Activated naive CD4-positive, alpha-beta T cell treated with anti-CD3 and anti-CD28 coated beads, Interleukin-2, amount 10 ng/mL, durations not matched to agents 7 days and 5 days (primary cell): ENCODE results near the gene KRT71.

Experiments used
- CTCF ChIA-PET: fragments of 350-600 bp; sonication (Branson Sonifier 250); formaldehyde crosslinking; loops from one replicate; lab custom pipeline; 2021; ENCODE audit warnings: antibody characterized with exemption; lab: Charles Lee
- DNase-seq: peaks from one replicate; pipeline ENCODE4 v3.0.0-alpha.2; 2020
- H3K27ac Mint-ChIP-seq: one replicate; pipeline ENCODE4 v1.8.0; 2021; ENCODE audit warnings: mild to moderate bottlenecking, moderate library complexity, mixed read lengths
- H3K27me3 Mint-ChIP-seq: one replicate; pipeline ENCODE4 v1.8.0; 2021; ENCODE audit warnings: mild to moderate bottlenecking, mixed read lengths
- H3K36me3 Mint-ChIP-seq: one replicate; pipeline ENCODE4 v1.8.0; 2021; ENCODE audit warnings: mixed read lengths
- H3K4me1 Mint-ChIP-seq: one replicate; pipeline ENCODE4 v1.8.0; 2021; ENCODE audit warnings: mixed read lengths
- H3K4me3 Mint-ChIP-seq: one replicate; pipeline ENCODE4 v1.8.0; 2021; ENCODE audit warnings: mild to moderate bottlenecking, moderate library complexity, mixed read lengths
- H3K9me3 Mint-ChIP-seq: one replicate; pipeline ENCODE4 v1.8.0; 2021; ENCODE audit warnings: mixed read lengths

The KRT71 gene

GRCh38 chr12:52582971-52583456 is 30.1 kb upstream of the KRT71 start:
- H3K27ac Mint-ChIP-seq: no peak overlapping the region
- H3K4me3 Mint-ChIP-seq: no peak overlapping the region
- no peaks in the 10 kb centered on the region for H3K9me3 Mint-ChIP-seq
- DNase-seq: peak; percentile 81
- H3K36me3 Mint-ChIP-seq: no peaks in the 10 kb centered on the region
- peaks cover 42% of the 10 kb centered on the region for H3K4me1 Mint-ChIP-seq
- CTCF ChIA-PET: interaction anchor here (0.9 to 14.2 kb wide), 18 partner anchors 9 to 398 kb away, joined by 3 to 244 read pairs (median 3); partner anchors contain the start of genes KRT3 and KRT74
- H3K27me3 Mint-ChIP-seq: peaks cover 34% of the 10 kb centered on the region

- Mint-ChIP-seq H3K27ac (no peak overlapping the region), H3K36me3 (no peaks in the 10 kb centered on the region), H3K4me3 (no peak overlapping the region), H3K4me1 (peaks cover 42% of the 10 kb centered on the region), H3K9me3 (no peaks in the 10 kb centered on the region), H3K27me3 (peaks cover 34% of the 10 kb centered on the region)
- no peak for DNase-seq
- CTCF ChIA-PET: interaction anchor here (0.6 to 14.2 kb wide), 12 partner anchors 9 to 398 kb away, joined by 3 to 244 read pairs (median 4); partner anchors contain the start of genes KRT3 and KRT74
Observed at GRCh38 chr12:52582486-52582885, 29.5 kb upstream of the KRT71 start.

- H3K27ac Mint-ChIP-seq: no peak overlapping the region
- no peak for DNase-seq
- CTCF ChIA-PET: interaction anchor here (0.8 to 14.2 kb wide), 7 partner anchors 15 to 304 kb away, joined by 3 to 244 read pairs (median 4); no protein-coding TSS in a partner anchor
- H3K9me3 Mint-ChIP-seq: no peaks in the 10 kb centered on the region
- H3K27me3 Mint-ChIP-seq: peaks cover 40% of the 10 kb centered on the region
- peaks cover 32% of the 10 kb centered on the region for H3K4me1 Mint-ChIP-seq
- no peaks in the 10 kb centered on the region for H3K36me3 Mint-ChIP-seq
- no peak overlapping the region for H3K4me3 Mint-ChIP-seq
Observed at GRCh38 chr12:52581481-52581880, 28.5 kb upstream of the KRT71 start.

- CTCF ChIA-PET: interaction anchor here (1.0 to 14.2 kb wide), 5 partner anchors 17 to 304 kb away, joined by 3 to 244 read pairs (median 5); no protein-coding TSS in a partner anchor
- Mint-ChIP-seq H3K27ac (no peak overlapping the region), H3K36me3 (no peaks in the 10 kb centered on the region)
Observed at GRCh38 chr12:52581066-52581465, 28.1 kb upstream of the KRT71 start.

GRCh38 chr12:52580496-52580895 is 27.6 kb upstream of the KRT71 start:
- CTCF ChIA-PET: interaction anchor here (1.4 to 14.2 kb wide), 3 partner anchors 289 to 305 kb away, joined by 5 to 244 read pairs (median 162); no protein-coding TSS in a partner anchor
- no peak overlapping the region for H3K4me3 Mint-ChIP-seq
- H3K27me3 Mint-ChIP-seq: peaks cover 45% of the 10 kb centered on the region
- no peaks in the 10 kb centered on the region for H3K9me3 Mint-ChIP-seq
- no peaks in the 10 kb centered on the region for H3K36me3 Mint-ChIP-seq
- H3K27ac Mint-ChIP-seq: no peak overlapping the region
- no peak for DNase-seq
- peaks cover 22% of the 10 kb centered on the region for H3K4me1 Mint-ChIP-seq

More at GRCh38 chr12:52581066-52581465, 28.1 kb upstream of the KRT71 start:
- no peak overlapping the region for H3K4me3 Mint-ChIP-seq
- H3K4me1 Mint-ChIP-seq: peaks cover 28% of the 10 kb centered on the region
- H3K9me3 Mint-ChIP-seq: no peaks in the 10 kb centered on the region
- DNase-seq: no peak
- peaks cover 43% of the 10 kb centered on the region for H3K27me3 Mint-ChIP-seq

GRCh38 chr12:52579468-52580465 is 26.8 kb upstream of the KRT71 start:
- no peaks in the 10 kb centered on the region for H3K36me3 Mint-ChIP-seq
- no peak overlapping the region for H3K4me3 Mint-ChIP-seq
- DNase-seq: no peak
- peaks cover 45% of the 10 kb centered on the region for H3K27me3 Mint-ChIP-seq
- H3K27ac Mint-ChIP-seq: no peak overlapping the region
- no peaks in the 10 kb centered on the region for H3K9me3 Mint-ChIP-seq
- peaks cover 15% of the 10 kb centered on the region for H3K4me1 Mint-ChIP-seq
- CTCF ChIA-PET: interaction anchor here (0.6 to 14.2 kb wide), 5 partner anchors 8 to 358 kb away, joined by 3 to 244 read pairs (median 3); no protein-coding TSS in a partner anchor

GRCh38 chr12:52578469-52578868 is 25.5 kb upstream of the KRT71 start:
- Mint-ChIP-seq H3K4me1 (peaks cover 12% of the 10 kb centered on the region), H3K36me3 (no peaks in the 10 kb centered on the region), H3K4me3 (no peak overlapping the region), H3K9me3 (no peaks in the 10 kb centered on the region), H3K27me3 (peaks cover 45% of the 10 kb centered on the region), H3K27ac (no peak overlapping the region)
- CTCF ChIA-PET: interaction anchor here (10.5 to 14.2 kb wide), 2 partner anchors 291 to 300 kb away, joined by 162 to 244 read pairs; no protein-coding TSS in a partner anchor
- DNase-seq: no peak

GRCh38 chr12:52577316-52577715 is 24.4 kb upstream of the KRT71 start:
- CTCF ChIA-PET: interaction anchor here (14.2 kb wide), 1 partner anchor 292 kb away, joined by 244 read pairs; no protein-coding TSS in a partner anchor
- Mint-ChIP-seq H3K36me3 (no peaks in the 10 kb centered on the region), H3K27ac (no peak overlapping the region), H3K4me3 (no peak overlapping the region), H3K27me3 (peaks cover 45% of the 10 kb centered on the region), H3K9me3 (no peaks in the 10 kb centered on the region), H3K4me1 (peaks cover 7% of the 10 kb centered on the region)
- DNase-seq: no peak

- Mint-ChIP-seq H3K4me1 (peaks cover 7% of the 10 kb centered on the region), H3K9me3 (no peaks in the 10 kb centered on the region), H3K27me3 (peaks cover 35% of the 10 kb centered on the region), H3K27ac (no peak overlapping the region), H3K36me3 (no peaks in the 10 kb centered on the region), H3K4me3 (no peak overlapping the region)
- CTCF ChIA-PET: interaction anchor here (1.0 to 14.2 kb wide), 2 partner anchors 293 to 304 kb away, joined by 5 to 244 read pairs; no protein-coding TSS in a partner anchor
- no peak for DNase-seq
Observed at GRCh38 chr12:52575948-52576347, 23.0 kb upstream of the KRT71 start.

GRCh38 chr12:52575256-52575655 is 22.3 kb upstream of the KRT71 start:
- Mint-ChIP-seq H3K4me1 (peaks cover 2% of the 10 kb centered on the region), H3K27me3 (peaks cover 31% of the 10 kb centered on the region), H3K36me3 (no peaks in the 10 kb centered on the region), H3K4me3 (no peak overlapping the region), H3K27ac (no peak overlapping the region), H3K9me3 (no peaks in the 10 kb centered on the region)
- DNase-seq: no peak
- CTCF ChIA-PET: interaction anchor here (1.0 to 2.1 kb wide), 2 partner anchors 10 to 305 kb away, joined by 3 to 9 read pairs; no protein-coding TSS in a partner anchor

GRCh38 chr12:52573743-52574142 is 20.8 kb upstream of the KRT71 start, which contains the start of gene KRT74:
KRT74 (minus strand) TSS chr12:52573843; CDS start chr12:52573777, 66 bp downstream.
- H3K36me3 Mint-ChIP-seq: no peaks in the 10 kb centered on the region
- peaks cover 21% of the 10 kb centered on the region for H3K27me3 Mint-ChIP-seq
- DNase-seq: no peak
- H3K27ac Mint-ChIP-seq: no peak within 1 kb of the TSS
- CTCF ChIA-PET: interaction anchor here (1.3 to 2.4 kb wide), 5 partner anchors 9 to 311 kb away, joined by 3 to 9 read pairs (median 5); no protein-coding TSS in a partner anchor
- no peak within 1 kb of the TSS for H3K4me3 Mint-ChIP-seq
- no peaks in the 10 kb centered on the region for H3K9me3 Mint-ChIP-seq
- H3K4me1 Mint-ChIP-seq: no peaks in the 10 kb centered on the region

GRCh38 chr12:52573306-52573705 is 20.4 kb upstream of the KRT71 start:
- Mint-ChIP-seq H3K4me3 (no peak overlapping the region), H3K9me3 (no peaks in the 10 kb centered on the region), H3K4me1 (no peaks in the 10 kb centered on the region), H3K27me3 (peaks cover 17% of the 10 kb centered on the region), H3K27ac (no peak overlapping the region), H3K36me3 (no peaks in the 10 kb centered on the region)
- no peak for DNase-seq
- CTCF ChIA-PET: interaction anchor here (1.3 to 2.4 kb wide), 6 partner anchors 9 to 312 kb away, joined by 3 to 9 read pairs (median 6); no protein-coding TSS in a partner anchor

- peaks cover 28% of the 10 kb centered on the region for H3K27me3 Mint-ChIP-seq
- H3K36me3 Mint-ChIP-seq: no peaks in the 10 kb centered on the region
Observed at GRCh38 chr12:52570511-52570910, 17.6 kb upstream of the KRT71 start.

More at GRCh38 chr12:52570511-52570910, 17.6 kb upstream of the KRT71 start:
- Mint-ChIP-seq H3K9me3 (no peaks in the 10 kb centered on the region), H3K4me1 (no peaks in the 10 kb centered on the region), H3K4me3 (no peak overlapping the region), H3K27ac (no peak overlapping the region)
- no peak for DNase-seq
- CTCF ChIA-PET: interaction anchor here (0.9 kb wide), 1 partner anchor 15 kb away, joined by 3 read pairs; no protein-coding TSS in a partner anchor
